ENCODE measurements around the gene CAPN13. TPM values are rescaled to one million over a fixed set of nuclear protein-coding genes. Genes with fewer than 3 reads are reported as not detected.

CAPN13 gene
- polyA plus RNA-seq, 1 of the 3 experiments (the other 2 are of a cell fraction) = not detected

- no peak overlapping the region for H2AFZ ChIP-seq (ENCODE audit: low read depth)
- H3K4me3 ChIP-seq (ENCODE audit: low read depth in 2 of 2, low read length in 1 of 2) = no peak overlapping the region
- H3K9me2 ChIP-seq = no peaks in the 10 kb centered on the region
- no peak for TF ChIP-seq CTCF (IDR thresholded peaks at IDR 0.05)
- no peak for TF ChIP-seq MAX (IDR thresholded peaks at IDR 0.05; ENCODE audit: low read depth)
- TF ChIP-seq FOSL2 (IDR thresholded peaks at IDR 0.05; ENCODE audit: borderline replicate concordance, low read depth) = no peak
- TF ChIP-seq EP300 (IDR thresholded peaks at IDR 0.05; ENCODE audit: borderline replicate concordance in 1 of 2, low read depth in 1 of 2, low read length in 1 of 2) = no peak
- TF ChIP-seq RCOR1 (IDR thresholded peaks at IDR 0.05; ENCODE audit: low read length) = no peak
- TF ChIP-seq GABPA (IDR thresholded peaks at IDR 0.05; ENCODE audit: low read depth) = no peak
- TF ChIP-seq SMC3 (IDR thresholded peaks at IDR 0.05; ENCODE audit: low read depth, low read length) = no peak
- no peak for TF ChIP-seq REST (IDR thresholded peaks at IDR 0.05; ENCODE audit: low read depth, low read length)
- TF ChIP-seq RAD21 (IDR thresholded peaks at IDR 0.05; ENCODE audit: low read length) = no peak
- no peak for TF ChIP-seq NFIC (IDR thresholded peaks at IDR 0.05; ENCODE audit: borderline replicate concordance)
- no peak for TF ChIP-seq GATA2 (CRISPR knock-in tag; IDR thresholded peaks at IDR 0.05)
- TF ChIP-seq POLR2AphosphoS5 (IDR thresholded peaks at IDR 0.05; ENCODE audit: low read depth, low read length) = no peak
- TF ChIP-seq ELF1 (IDR thresholded peaks at IDR 0.05) = no peak
- H3K27ac ChIP-seq (ENCODE audit: low read depth in 2 of 2, low read length in 1 of 2) = no peak overlapping the region
- H3K79me2 ChIP-seq (ENCODE audit: insufficient read depth) = no peaks in the 10 kb centered on the region
- peaks cover 2% of the 10 kb centered on the region for H3K9me3 ChIP-seq
- H3K36me3 ChIP-seq (replicated peaks in 1 of 2; ENCODE audit: control insufficient read depth in 1 of 2, insufficient read depth in 2 of 2, low read length in 1 of 2) = no peaks in the 10 kb centered on the region
- H3K4me1 ChIP-seq (ENCODE audit: control insufficient read depth in 1 of 2, insufficient read depth in 2 of 2, low read depth in 1 of 2, low read length in 1 of 2) = no peaks in the 10 kb centered on the region; a peak in 1 of 4 replicates
- H3K4me2 ChIP-seq = no peak overlapping the region
- H3F3A ChIP-seq (replicated peaks; ENCODE audit: insufficient read depth) = no peaks in the 10 kb centered on the region
- CTCF ChIA-PET = interaction anchor here (0.6 to 14.3 kb wide), 7 partner anchors 9 to 531 kb away, joined by 3 to 212 read pairs (median 15); no protein-coding TSS in a partner anchor
- H4K20me1 ChIP-seq (ENCODE audit: insufficient read depth) = no peaks in the 10 kb centered on the region
- no peak overlapping the region for H3K9ac ChIP-seq
- POLR2A ChIA-PET = no interaction called here
- no peak for DNase-seq
- WGBS (ENCODE audit: low lambda C conversion rate) = 70% methylated on average over 4 of the region's 4 CpGs
- no peaks in the 10 kb centered on the region for H3K27me3 ChIP-seq (ENCODE audit: insufficient read depth)
Observed at GRCh38 chr2:30695749-30696148, 111.5 kb downstream of the CAPN13 start.

Measured in SK-N-SH (cell line).